ENCODE data around the gene C1orf232. TPM values are rescaled to one million over a fixed set of nuclear protein-coding genes. Genes with fewer than 3 reads are reported as not detected.
A peak's percentile ranks its signal among the peaks of the same experiment; 100 is the strongest.

Gene C1orf232
- total RNA-seq (not detected), polyA plus RNA-seq (ENCODE audit: insufficient read depth, low read depth, low replicate concordance) (not detected)
- long read RNA-seq, donor 1, result 0 reads
- long read RNA-seq, donor 2, result 0 reads

GRCh38 chr1:26168410-26169197, at the start of gene C1orf232:
Gene C1orf232, minus strand, starts transcription at chr1:26168963. Its CDS starts 464 bp downstream, at chr1:26168499.
- Histone ChIP-seq H3K4me1 (peaks cover 12% of the 10 kb centered on the region), H3K27me3 (no peaks in the 10 kb centered on the region), H3K27ac (peak within 1 kb of the TSS; percentile 31 to 71), H3K4me3 (peak within 1 kb of the TSS; percentile 71 to 91), H3K9me3 (no peaks in the 10 kb centered on the region), H3K36me3 (ENCODE audit: low read depth, missing control alignments) (no peaks in the 10 kb centered on the region)
- DNase-seq, result no peak
- WGBS, 2 donors, result 63 to 78% methylated on average over 5 of the region's 5 CpGs
- no peak for TF ChIP-seq POLR2A (IDR thresholded peaks at IDR 0.05)
- no peak for TF ChIP-seq CTCF (IDR thresholded peaks at IDR 0.05)
- intact Hi-C loops (cut with DNase I; ENCODE audit: low total_unique reads), result loop anchor here (10.0 kb wide), 1 partner anchor 54 kb away; the partner anchor contains the start of gene PDIK1L

- no peaks in the 10 kb centered on the region for H3K9me3 ChIP-seq
- no peak for DNase-seq
- no peaks in the 10 kb centered on the region for H3K36me3 ChIP-seq (ENCODE audit: low read depth, missing control alignments)
- TF ChIP-seq CTCF (IDR thresholded peaks at IDR 0.05), result no peak
- TF ChIP-seq POLR2A (IDR thresholded peaks at IDR 0.05), result no peak
- WGBS, 2 donors, result 53 to 54% methylated on average over 3 of the region's 3 CpGs
- no peak overlapping the region for H3K4me3 ChIP-seq
- no peak overlapping the region for H3K27ac ChIP-seq
- H3K27me3 ChIP-seq, result no peaks in the 10 kb centered on the region
- H3K4me1 ChIP-seq, result no peaks in the 10 kb centered on the region
- intact Hi-C loops (cut with DNase I; ENCODE audit: low total_unique reads), result no loop called here
These were observed 46.5 kb upstream of the C1orf232 start for GRCh38 chr1:26215246-26215645.

GRCh38 chr1:26213335-26213905, 44.7 kb upstream of the C1orf232 start:
- TF ChIP-seq POLR2A (IDR thresholded peaks at IDR 0.05) (no peak), CTCF (IDR thresholded peaks at IDR 0.05) (no peak)
- Histone ChIP-seq H3K9me3 (no peaks in the 10 kb centered on the region), H3K36me3 (ENCODE audit: low read depth, missing control alignments) (no peaks in the 10 kb centered on the region), H3K27ac (no peak overlapping the region), H3K4me3 (no peak overlapping the region), H3K4me1 (no peaks in the 10 kb centered on the region), H3K27me3 (no peaks in the 10 kb centered on the region)
- no peak for DNase-seq
- 85 to 88% methylated on average over 6 of the region's 6 CpGs for WGBS, 2 donors
- intact Hi-C loops (cut with DNase I; ENCODE audit: low total_unique reads), result no loop called here

- intact Hi-C loops (cut with DNase I; ENCODE audit: low total_unique reads), result no loop called here
- H3K36me3 ChIP-seq (ENCODE audit: low read depth, missing control alignments), result no peaks in the 10 kb centered on the region
- WGBS, 2 donors, result 85 to 93% methylated on average over 5 of the region's 5 CpGs
These were observed 44.0 kb upstream of the C1orf232 start for GRCh38 chr1:26212726-26213125.

More at GRCh38 chr1:26212726-26213125, 44.0 kb upstream of the C1orf232 start:
- H3K9me3 ChIP-seq, result no peaks in the 10 kb centered on the region
- no peak overlapping the region for H3K4me3 ChIP-seq
- TF ChIP-seq CTCF (IDR thresholded peaks at IDR 0.05) (no peak), POLR2A (IDR thresholded peaks at IDR 0.05) (no peak)
- H3K27ac ChIP-seq, result no peak overlapping the region
- no peak for DNase-seq
- H3K27me3 ChIP-seq, result no peaks in the 10 kb centered on the region
- no peaks in the 10 kb centered on the region for H3K4me1 ChIP-seq

Measured in testis (tissue), 5 donors.